GM12892 (cell line): ENCODE data around the gene MUC2.

Experiments used
- DNase-seq: peaks from one replicate; pipeline ENCODE4 v3.0.0; 2011; ENCODE audit not compliant: insufficient read length
- FAIRE-seq: peaks from 2 replicates; lab custom pipeline; 2011; peaks lifted over from hg19 to GRCh38; lab: Jason Lieb, UNC
- POLR2A ChIP-seq: IDR thresholded peaks from 2 replicates; pipeline ENCODE4 v1.6.1; 2011; ENCODE audit warnings: low read depth, low read length, control low read depth
- POLR2AphosphoS5 ChIP-seq: IDR thresholded peaks from 2 replicates; pipeline ENCODE4 v1.6.1; 2011; ENCODE audit warnings: low read depth, low read length, control low read depth
- TAF1 ChIP-seq: IDR thresholded peaks from 2 replicates; pipeline ENCODE4 v1.6.1; 2011; ENCODE audit warnings: low read depth, mild to moderate bottlenecking, control low read depth, low read length, borderline replicate concordance

Gene MUC2

DNA sequence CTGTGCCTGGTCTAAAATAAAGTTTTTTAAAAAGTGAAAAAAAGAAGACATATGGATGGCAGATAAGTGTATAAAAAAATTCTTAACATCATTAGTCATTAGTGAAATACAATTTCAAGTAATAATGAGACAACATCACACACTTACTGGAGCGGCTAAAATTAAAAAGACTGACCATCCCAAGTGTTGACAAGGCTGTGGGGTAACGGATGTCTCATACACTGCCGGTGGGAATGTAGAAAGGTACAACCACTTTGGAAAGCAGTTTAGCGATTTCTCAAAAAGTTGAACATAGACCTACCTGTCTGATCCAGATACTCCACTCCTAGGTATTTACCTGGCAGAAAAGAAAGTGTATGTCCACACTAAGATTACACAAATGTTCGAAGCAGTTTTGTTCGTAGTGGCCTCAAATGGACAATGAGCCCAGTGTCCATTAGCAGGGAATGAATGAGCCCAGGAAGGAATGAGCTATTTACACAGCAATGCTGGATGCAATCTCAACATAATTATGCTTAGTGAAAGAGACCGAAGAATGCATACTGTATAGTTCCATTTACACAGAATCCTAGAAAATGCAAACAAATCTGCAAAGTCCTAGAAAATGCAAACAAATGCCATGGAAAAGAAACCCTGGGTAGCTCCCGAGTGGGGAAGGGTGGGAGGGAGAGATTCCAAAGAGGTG, 6.7 kb upstream of the MUC2 start:
- DNase-seq: no peak
- FAIRE-seq: no peak
- TF ChIP-seq POLR2A: no peak
- TF ChIP-seq POLR2AphosphoS5: no peak
- TF ChIP-seq TAF1: no peak

DNA sequence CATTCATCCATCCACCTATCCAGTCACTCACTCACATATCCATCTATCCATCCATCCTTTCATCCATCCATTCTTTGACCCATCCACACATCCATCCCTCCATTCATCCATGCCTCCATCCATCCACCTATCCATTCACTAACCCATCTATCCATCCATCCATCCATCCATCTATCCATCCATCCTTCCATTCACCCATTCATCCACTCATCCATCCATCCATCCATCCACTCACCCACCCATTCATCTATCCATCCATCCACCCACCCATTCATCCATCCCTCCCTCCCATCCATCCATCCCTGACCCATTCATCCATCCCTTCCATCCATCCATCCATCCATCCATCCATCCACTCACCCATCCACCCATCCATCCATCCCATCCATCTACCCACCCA, 4.9 kb upstream of the MUC2 start:
- FAIRE-seq (no peak), DNase-seq (no peak)
- no peak for TF ChIP-seq TAF1

DNA sequence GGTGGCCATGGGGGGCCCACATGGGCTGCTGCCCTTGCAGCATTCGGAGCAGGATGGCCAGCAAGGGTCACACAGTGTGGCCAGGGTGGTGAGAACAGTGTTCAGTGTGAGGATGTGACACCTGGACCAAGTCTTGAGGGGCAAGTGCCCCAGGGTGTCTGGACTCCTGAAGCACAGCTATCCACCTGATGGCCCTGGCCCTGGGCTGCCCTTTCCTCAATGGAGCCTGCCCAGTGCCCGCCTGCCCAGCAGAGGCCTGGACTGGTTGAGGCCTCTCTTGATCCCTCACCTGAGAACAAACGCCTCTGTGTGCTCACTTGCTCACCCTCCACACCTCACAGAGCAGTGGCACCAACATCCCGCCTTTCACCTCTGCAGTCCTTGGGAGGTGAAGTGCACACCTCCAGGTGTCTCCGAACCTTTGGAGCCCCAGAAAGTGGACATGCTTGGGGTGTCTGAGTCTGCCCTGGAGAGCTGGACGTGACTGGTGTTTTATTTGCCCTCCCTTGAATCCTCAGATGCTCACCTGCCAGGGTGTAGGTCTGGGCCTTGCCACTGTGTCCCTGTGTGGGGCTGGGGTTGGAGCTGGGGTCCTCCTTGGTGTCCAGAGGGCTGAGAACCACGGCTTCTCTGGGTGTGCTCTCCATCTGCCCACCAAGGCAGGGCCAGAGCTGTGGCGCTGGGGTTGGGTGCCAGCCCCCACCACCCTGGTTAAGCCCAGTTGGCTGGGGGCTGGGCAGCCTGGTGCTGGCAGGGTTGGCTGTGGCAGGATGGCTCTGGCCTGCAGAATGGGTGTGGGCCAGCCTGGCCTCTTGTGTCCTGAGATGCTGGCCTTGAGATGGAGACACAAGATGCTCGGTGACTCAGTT, 3.8 kb upstream of the MUC2 start:
- DNase-seq (no peak), FAIRE-seq (no peak)
- TF ChIP-seq POLR2AphosphoS5 (no peak), POLR2A (no peak), TAF1 (no peak)

DNA sequence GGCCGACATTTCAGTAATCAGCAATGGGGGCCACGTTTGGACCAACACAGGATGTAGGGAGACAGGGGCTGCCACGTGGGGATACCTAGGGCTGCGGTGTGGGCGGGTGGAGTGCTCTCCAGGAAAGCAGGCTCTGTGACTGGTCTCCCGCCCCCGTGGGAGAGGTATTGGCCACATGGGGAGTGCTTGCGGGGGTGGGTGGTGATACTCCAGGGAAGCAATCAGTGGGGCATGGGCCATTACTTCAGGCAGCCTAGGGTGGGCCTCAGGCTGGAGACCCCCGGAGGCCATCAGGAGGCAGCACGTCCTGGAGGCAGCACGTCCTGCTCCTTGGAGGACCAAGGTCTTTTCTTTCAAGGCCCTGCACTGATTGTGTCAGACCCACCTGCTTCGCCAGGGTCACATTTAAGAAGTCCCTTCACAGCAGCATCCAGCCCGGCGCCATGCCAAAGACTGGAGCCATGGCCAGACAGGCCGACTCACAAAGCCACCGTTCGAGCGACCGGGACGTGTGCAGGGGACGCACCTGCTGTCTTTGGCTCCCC, 3.0 kb upstream of the MUC2 start:
- no peak for TF ChIP-seq TAF1
- no peak for TF ChIP-seq POLR2AphosphoS5
- no peak for TF ChIP-seq POLR2A
- FAIRE-seq: no peak
- DNase-seq: no peak

DNA sequence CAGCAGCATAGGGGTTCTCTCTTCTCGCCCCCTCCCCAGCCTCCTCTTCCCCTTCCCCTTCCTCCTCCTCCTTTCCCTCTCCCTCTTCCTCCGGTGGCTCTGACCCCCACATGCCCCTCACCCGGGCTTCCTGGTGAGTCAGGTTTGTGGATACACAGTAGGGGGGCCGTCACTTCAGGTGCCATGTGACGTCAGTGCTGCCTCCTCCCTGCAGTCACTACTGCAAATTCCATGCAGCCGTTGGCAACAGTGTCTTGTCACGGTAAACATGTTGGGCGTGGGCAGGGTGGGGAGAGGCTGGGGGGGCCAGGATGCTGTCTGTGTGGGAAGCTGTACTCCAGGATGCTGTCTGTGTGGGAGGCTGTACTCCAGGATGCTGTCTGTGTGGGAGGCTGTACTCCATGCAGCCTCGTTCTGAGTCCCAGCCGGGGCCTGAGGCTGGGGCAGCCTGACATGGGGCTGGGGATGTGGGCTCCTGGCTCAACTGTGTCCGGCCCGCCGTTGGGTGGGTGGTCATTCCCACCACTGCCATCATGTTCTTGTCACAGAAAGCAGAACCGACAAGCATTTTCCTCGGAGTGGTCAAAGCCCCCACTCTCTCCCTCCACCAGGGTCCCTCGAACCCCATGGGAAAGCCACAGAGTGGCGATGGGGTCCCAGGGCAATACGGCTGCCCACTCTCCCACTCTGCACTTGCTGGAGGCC, 2.4 kb upstream of the MUC2 start:
- no peak for FAIRE-seq
- no peak for DNase-seq

DNA sequence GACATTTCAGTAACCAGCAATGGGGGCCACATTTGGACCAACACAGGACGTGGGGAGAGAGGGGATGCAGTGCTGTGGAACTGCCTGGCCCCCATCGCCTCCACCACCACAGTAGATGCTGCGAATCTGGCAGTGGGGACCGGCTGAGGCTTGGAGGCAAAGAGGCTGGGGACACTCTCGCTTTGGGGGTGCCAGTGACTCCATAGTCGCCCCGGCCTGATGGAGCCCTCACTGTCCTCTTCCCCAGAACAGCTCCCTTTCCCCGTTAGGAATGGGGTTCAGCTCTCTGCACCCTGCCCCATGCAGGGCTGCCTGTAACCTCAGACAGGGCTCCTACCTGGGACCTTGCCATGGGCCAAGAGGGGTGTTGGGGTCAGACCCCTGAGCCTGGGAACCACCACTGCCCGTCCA, 1.8 kb upstream of the MUC2 start:
- no peak for TF ChIP-seq POLR2AphosphoS5
- FAIRE-seq: no peak
- no peak for DNase-seq

More for the DNA sequence above, 2.4 kb upstream of the MUC2 start:
- TF ChIP-seq TAF1 (no peak), POLR2A (no peak), POLR2AphosphoS5 (no peak)

DNA sequence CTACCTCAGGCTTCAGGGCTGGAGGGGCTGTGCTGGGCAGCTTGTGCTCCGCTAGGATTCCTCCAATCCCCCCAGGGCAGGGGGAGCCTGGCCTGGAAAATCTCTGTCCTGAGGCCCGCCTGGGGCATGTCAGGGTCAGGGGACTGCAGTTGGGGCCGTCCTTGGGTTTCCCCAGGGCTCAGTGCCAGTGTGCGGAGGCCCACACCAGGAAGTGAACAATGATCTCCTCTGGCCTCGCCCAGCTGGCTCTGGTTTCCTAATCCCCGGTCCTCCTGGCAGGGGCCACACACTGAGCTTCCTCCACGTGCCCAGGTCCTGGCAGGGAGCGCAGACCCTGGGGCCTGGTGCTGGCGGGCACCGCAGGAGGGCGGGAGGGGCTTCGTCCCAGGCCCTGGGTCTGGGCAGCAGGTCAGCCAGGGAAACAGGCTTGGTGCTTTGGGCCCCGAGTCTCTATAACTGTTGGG, 1.4 kb upstream of the MUC2 start:
- TF ChIP-seq TAF1: no peak
- TF ChIP-seq POLR2AphosphoS5: no peak
- no peak for TF ChIP-seq POLR2A
- DNase-seq: no peak
- no peak for FAIRE-seq

DNA sequence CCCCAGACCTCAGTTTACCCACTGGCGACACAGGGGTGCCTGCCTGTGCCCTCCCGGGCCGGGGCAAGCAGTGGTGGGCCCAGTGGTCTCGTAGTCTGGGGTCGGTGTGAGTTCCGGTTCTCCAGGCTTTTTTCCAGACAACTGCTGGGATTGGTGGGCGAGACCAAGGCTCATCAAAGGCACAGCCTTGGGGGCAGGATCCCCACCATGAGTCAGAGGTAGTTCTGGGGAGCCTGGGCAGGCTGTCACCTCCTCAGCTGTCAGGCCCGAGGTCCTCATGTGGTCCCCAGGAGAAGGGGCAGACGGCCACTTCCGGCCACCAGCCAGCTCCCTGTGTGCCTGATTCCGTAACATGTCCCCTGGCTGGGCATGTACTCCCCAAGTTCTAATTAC, 827 bp upstream of the MUC2 start:
- DNase-seq (no peak), FAIRE-seq (no peak)
- no peak for TF ChIP-seq POLR2AphosphoS5

DNA sequence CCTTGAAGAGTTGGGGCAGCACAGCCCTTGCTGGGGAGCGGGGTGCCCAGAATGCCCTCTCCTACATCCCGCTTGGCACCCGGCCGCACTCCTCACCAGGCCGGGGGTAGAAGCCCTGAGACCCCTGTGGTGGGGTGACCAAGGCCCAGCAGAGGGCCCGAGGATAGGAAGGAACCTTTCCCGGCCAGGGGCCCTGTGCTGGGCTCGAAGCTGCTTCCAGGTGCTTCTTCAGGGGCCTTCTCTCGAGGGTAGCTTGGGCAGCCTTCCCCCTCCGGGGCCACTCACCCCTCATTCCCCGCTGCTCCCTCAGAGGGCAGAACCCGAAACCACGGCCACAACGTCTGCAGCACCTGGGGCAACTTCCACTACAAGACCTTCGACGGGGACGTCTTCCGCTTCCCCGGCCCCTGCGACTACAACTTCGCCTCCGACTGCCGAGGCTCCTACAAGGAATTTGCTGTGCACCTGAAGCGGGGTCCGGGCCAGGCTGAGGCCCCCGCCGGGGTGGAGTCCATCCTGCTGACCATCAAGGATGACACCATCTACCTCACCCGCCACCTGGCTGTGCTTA, 752 bp downstream of the MUC2 start:
- FAIRE-seq: no peak
- no peak for TF ChIP-seq POLR2AphosphoS5
- no peak for TF ChIP-seq TAF1
- no peak for TF ChIP-seq POLR2A
- no peak for DNase-seq

DNA sequence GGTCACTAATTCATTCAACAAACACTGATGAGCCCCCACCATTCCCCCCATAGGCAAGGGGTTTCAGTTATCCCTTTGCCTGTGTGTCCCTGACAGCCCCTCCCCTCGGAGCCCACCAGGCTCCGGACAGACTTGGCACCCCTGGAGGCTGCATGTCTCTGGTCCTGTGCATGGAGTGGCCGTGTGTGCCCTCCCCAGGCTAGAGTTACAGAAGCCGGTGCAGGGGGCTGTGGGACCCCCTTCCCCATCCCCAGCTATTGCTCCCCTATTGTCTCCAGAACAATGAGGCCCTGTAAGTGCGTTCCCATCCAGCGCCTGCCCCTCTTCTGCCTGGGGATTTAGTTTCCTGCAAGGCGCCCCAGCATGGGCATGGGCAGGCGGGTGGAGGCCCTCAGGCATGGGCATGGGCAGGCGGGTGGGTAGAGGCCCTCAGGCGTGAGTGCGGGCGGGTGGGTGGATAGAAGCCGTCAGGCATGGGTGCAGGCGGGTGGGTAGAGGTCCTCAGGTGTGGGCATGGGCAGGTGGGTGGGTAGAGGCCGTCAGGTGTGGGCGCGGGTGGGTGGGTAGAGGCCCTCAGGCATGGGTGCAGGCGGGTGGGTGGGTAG, 1.5 kb downstream of the MUC2 start:
- TF ChIP-seq TAF1 (no peak), POLR2A (no peak), POLR2AphosphoS5 (no peak)
- FAIRE-seq: no peak
- no peak for DNase-seq

DNA sequence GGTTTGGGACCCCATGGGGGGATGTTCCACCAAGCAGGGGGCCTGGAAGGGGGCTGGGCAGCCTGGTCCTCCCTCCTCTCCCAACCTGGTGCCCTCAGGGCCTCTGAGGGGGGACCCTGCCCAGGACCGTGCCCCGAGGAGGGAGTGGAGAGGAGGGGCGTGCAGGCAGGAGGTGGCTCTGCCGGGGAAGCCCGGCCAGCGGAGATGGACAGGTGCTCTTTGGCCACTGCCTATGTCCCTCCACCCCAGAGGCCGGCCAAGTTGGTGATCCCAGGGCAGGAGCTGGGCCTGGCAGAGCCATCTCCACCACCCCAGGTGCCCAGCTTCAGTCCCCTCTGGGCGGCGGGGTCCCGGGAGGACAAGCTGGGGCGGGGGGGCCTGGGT, 2.4 kb downstream of the MUC2 start:
- FAIRE-seq: no peak
- TF ChIP-seq TAF1 (no peak), POLR2AphosphoS5 (no peak), POLR2A (no peak)
- DNase-seq: no peak

DNA sequence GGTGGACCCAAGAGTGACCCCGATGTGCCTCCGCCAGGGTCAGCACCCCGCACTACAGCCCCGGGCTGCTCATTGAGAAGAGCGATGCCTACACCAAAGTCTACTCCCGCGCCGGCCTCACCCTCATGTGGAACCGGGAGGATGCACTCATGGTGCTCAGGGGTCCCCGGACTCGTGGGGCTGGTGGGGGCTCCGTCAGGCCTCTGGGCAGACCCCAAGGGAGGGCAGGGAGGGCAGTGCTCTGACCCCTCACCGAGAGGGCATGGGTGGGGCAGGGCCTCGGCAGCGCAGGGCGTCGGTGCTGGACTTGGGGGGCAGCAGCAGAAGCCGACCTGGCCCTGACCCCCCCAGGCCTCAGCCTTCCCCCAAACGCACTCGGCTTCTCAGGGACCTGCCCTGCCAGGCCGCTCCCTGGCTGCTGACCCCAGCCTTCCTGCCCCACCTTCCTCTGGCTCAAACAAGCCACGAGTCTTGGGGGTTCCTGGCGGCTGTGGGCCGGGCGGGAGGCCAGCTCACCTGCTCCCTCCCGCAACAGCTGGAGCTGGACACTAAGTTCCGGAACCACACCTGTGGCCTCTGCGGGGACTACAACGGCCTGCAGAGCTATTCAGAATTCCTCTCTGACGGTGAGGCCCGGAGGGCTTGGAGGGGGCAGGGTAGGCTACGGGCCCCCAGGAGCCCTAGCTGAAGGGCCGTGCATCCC, 2.9 kb downstream of the MUC2 start:
- no peak for DNase-seq
- TF ChIP-seq POLR2AphosphoS5 (no peak), POLR2A (no peak), TAF1 (no peak)
- FAIRE-seq: no peak
